Right lobe of liver (tissue), 6 donors: Measurements from ENCODE around the gene LCMT1. TPM values are rescaled to one million over a fixed set of nuclear protein-coding genes. Genes with fewer than 3 reads are reported as not detected.

Experiments
- ATAC-seq, 4 donors: fragments of 200-7000 bp; cut with Tn5 transposase; one replicate each; pipeline ENCODE4 v1.9.1; 2020; ENCODE audit warnings: mild to moderate bottlenecking in 4 of 4, moderate library complexity in 4 of 4
- DNase-seq, 3 donors: peaks; one replicate each; pipeline ENCODE4 v3.0.0-alpha.2; 2020
- H3K27ac ChIP-seq, 3 donors: fragments of 200-600 bp; one replicate each; pipeline ENCODE4 v1.8.0; 2022
- H3K27me3 ChIP-seq, 2 donors: fragments of 200-600 bp; one replicate each; pipeline ENCODE4 v1.8.0; 2022
- H3K36me3 ChIP-seq, 4 donors: fragments of 200-600 bp; sonication (generic) in 1 of 4; one replicate each; pipeline versions ENCODE4 v1.5.1 to v1.8.0; 2017 to 2022; ENCODE audit warnings: control low read depth in 1 of 4
- H3K4me1 ChIP-seq, 4 donors: fragments of 200-600 bp; sonication (generic) in 1 of 4; one replicate each; pipeline versions ENCODE4 v1.5.1 to v1.8.0; 2017 to 2022; ENCODE audit warnings: control low read depth in 1 of 4
- H3K4me3 ChIP-seq, 3 donors: fragments of 200-600 bp; one replicate each; pipeline ENCODE4 v1.8.0; 2022
- H3K9me3 ChIP-seq, 4 donors: fragments of 200-600 bp; sonication (generic) in 1 of 4; one replicate each; pipeline versions ENCODE4 v1.5.1 to v1.8.0; 2017 to 2022; ENCODE audit warnings: control low read depth in 1 of 4
- CTCF ChIP-seq, 4 donors: fragments of 200-600 bp in 3 of 4; fragments of 450-650 bp in 1 of 4; IDR thresholded peaks; one replicate each; pipeline versions ENCODE4 v1.5.1 to v1.8.0; 2016 to 2022; ENCODE audit warnings: antibody characterized with exemption in 4 of 4, mild to moderate bottlenecking in 2 of 4
- POLR2A ChIP-seq: fragments of 450-650 bp; IDR thresholded peaks from one replicate; pipeline ENCODE4 v1.6.1; 2017; ENCODE audit warnings: antibody characterized with exemption, mild to moderate bottlenecking
- whole genome bisulfite sequencing: methylation state at CpG from one replicate; pipeline ENCODE4 v1.1.6; 2018; ENCODE audit warnings: low coverage, low lambda C conversion rate; ENCODE audit not compliant: insufficient coverage; ENCODE audit errors: missing lambda C conversion rate; 5-methylcytosine and 5-hydroxymethylcytosine counted together
- intact Hi-C, 2 donors: fragments of 100-400 bp; cut with DNase I; formaldehyde crosslinking; loops; one replicate each; pipeline versions ENCODE4 v1.11.2 to v1.14.1; 2022
- total RNA-seq, 6 experiments: library from RNA; depleted of rRNA in 2 of 6; stranded (reverse); fragments of >200 nt in 2 of 6; fragmentation: NEBNext Ultra II Directional in 3 of 6; extraction: Animal tissue kit (Norgen Biotek cat#: 25700) in 3 of 6; gene quantifications; one replicate each; pipeline versions ENCODE4 v1.1.0 to v1.2.4, GENCODE V29; 2016 to 2023
- donor health status: DM: no; HTN: yes; CAD: no.
- donor health status: DM: no; HTN: no; CAD: no.
- donor health status: DM: no; HTN: no; CAD: no.
- donor health status: DM: no; HTN: yes; CAD: no.
- donor health status: DM: no; HTN: yes; CAD: no.

The LCMT1 gene
- total RNA-seq, 6 experiments from 2014 or later, result 6.2 to 12.0 (median 8.9) TPM

- Histone ChIP-seq H3K36me3 (peaks cover 0 to 20% (median 4%) of the 10 kb centered on the region in 4 donors), H3K4me1 (peaks cover 0 to 9% (median 3%) of the 10 kb centered on the region in 4 donors), H3K27me3 (no peaks in the 10 kb centered on the region), H3K4me3 (no peak overlapping the region), H3K9me3 (no peaks in the 10 kb centered on the region), H3K27ac (no peak overlapping the region)
- ATAC-seq (no peak), DNase-seq (no peak)
- no CpG with 5 or more reads among the region's 8 CpGs for WGBS
- intact Hi-C loops, result no loop called here
- TF ChIP-seq CTCF (IDR thresholded peaks at IDR 0.05) (no peak), POLR2A (no peak)
Observed at GRCh38 chr16:25172831-25173230, 61.3 kb downstream of the LCMT1 start.

GRCh38 chr16:25174285-25174684, 62.7 kb downstream of the LCMT1 start:
- ATAC-seq (no peak), DNase-seq (no peak)
- TF ChIP-seq POLR2A (no peak), CTCF (IDR thresholded peaks at IDR 0.05) (no peak)
- Histone ChIP-seq H3K4me1 (peaks cover 0 to 9% (median 3%) of the 10 kb centered on the region in 4 donors), H3K36me3 (peaks cover 0 to 14% (median 2%) of the 10 kb centered on the region in 4 donors), H3K4me3 (no peak overlapping the region), H3K27me3 (no peaks in the 10 kb centered on the region), H3K27ac (no peak overlapping the region), H3K9me3 (no peaks in the 10 kb centered on the region)
- 84% methylated on average over 2 of the region's 2 CpGs for WGBS
- intact Hi-C loops, result no loop called here

GRCh38 chr16:25176136-25176535, 64.6 kb downstream of the LCMT1 start:
- Histone ChIP-seq H3K27ac (no peak overlapping the region), H3K4me1 (peaks cover 0 to 5% (median 2%) of the 10 kb centered on the region in 4 donors), H3K9me3 (no peaks in the 10 kb centered on the region), H3K27me3 (no peaks in the 10 kb centered on the region), H3K36me3 (peaks cover 0 to 3% (median 0%) of the 10 kb centered on the region in 4 donors), H3K4me3 (no peak overlapping the region)
- intact Hi-C loops, result no loop called here
- no peak for DNase-seq
- TF ChIP-seq CTCF (IDR thresholded peaks at IDR 0.05) (peak in 1 of 4 donors; percentile 4), POLR2A (no peak)
- no peak for ATAC-seq
- 85% methylated on average over 4 of the region's 7 CpGs for WGBS

GRCh38 chr16:25177512-25177830, 65.9 kb downstream of the LCMT1 start:
- intact Hi-C loops, result no loop called here
- Histone ChIP-seq H3K36me3 (no peaks in the 10 kb centered on the region), H3K4me3 (peak overlapping the region in 1 of 3 donors; percentile 1)

More at GRCh38 chr16:25177512-25177830, 65.9 kb downstream of the LCMT1 start:
- H3K27me3 ChIP-seq, result no peaks in the 10 kb centered on the region
- no peak for DNase-seq
- no peaks in the 10 kb centered on the region for H3K9me3 ChIP-seq
- peak overlapping the region in 1 of 3 donors; percentile 45 for H3K27ac ChIP-seq
- 23% methylated on average over 3 of the region's 3 CpGs for WGBS
- no peaks in the 10 kb centered on the region for H3K4me1 ChIP-seq
- TF ChIP-seq CTCF (IDR thresholded peaks at IDR 0.05) (no peak), POLR2A (no peak)
- ATAC-seq, result peak in 3 of 4 donors; percentile 23 to 76 (median 69)
